Measurements from ENCODE around the gene ENPP3. TPM values are rescaled to one million over a fixed set of nuclear protein-coding genes. Genes with fewer than 3 reads are reported as not detected.

ENPP3 gene
- total and polyA plus RNA-seq, 10 of the 15 experiments (the other 5 are each of a cell fraction or from before 2014, with no cell fraction given): 0.01 TPM; not detected in 9

GRCh38 chr6:131724114-131724513 lies 87.0 kb downstream of the ENPP3 start:
- FAIRE-seq (no peak), DNase-seq (ENCODE audit: low read depth, low spot score) (no peak), ATAC-seq (no peak)
- in situ Hi-C loops (cut with MboI): no loop called here
- no peaks in the 10 kb centered on the region for H3K79me2 ChIP-seq (ENCODE audit: control insufficient read depth, insufficient read depth, low read length)
- intact Hi-C loops (cut with micrococcal nuclease; ENCODE audit: unreplicated experiment): no loop called here
- TF ChIP-seq ATF2 (IDR thresholded peaks at IDR 0.05; ENCODE audit: low read length): no peak
- no peak for TF ChIP-seq BACH1 (IDR thresholded peaks at IDR 0.05; ENCODE audit: borderline replicate concordance)
- no peak for TF ChIP-seq RELB (IDR thresholded peaks at IDR 0.05; ENCODE audit: low read depth)
- TF ChIP-seq ZBTB11 (CRISPR knock-in tag; IDR thresholded peaks at IDR 0.05): no peak
- TF ChIP-seq STAT3 (IDR thresholded peaks at IDR 0.05; ENCODE audit: low read depth, low read length): no peak
- TF ChIP-seq YY1 (IDR thresholded peaks at IDR 0.05; ENCODE audit: low read depth, low read length): no peak
- TF ChIP-seq RBBP5 (conservative IDR thresholded peaks at IDR 0.05): no peak
- no peaks in the 10 kb centered on the region for H3K4me1 ChIP-seq (ENCODE audit: control insufficient read depth, insufficient read depth, low read length)
- no peaks in the 10 kb centered on the region for H3K36me3 ChIP-seq (ENCODE audit: control insufficient read depth in 2 of 2, insufficient read depth in 2 of 2, low read length in 1 of 2)
- ChIA-PET RAD21 (ENCODE audit: unreplicated experiment) (no interaction called here), POLR2A (no interaction called here), SMC1A (ENCODE audit: uncharacterized antibody, unreplicated experiment) (no interaction called here), CTCF (no interaction called here)
- H3K27me3 ChIP-seq (replicated peaks in 1 of 2; ENCODE audit: control insufficient read depth in 2 of 2, insufficient read depth in 2 of 2, low read length in 1 of 2): no peaks in the 10 kb centered on the region
- H3K9me3 ChIP-seq (replicated peaks; ENCODE audit: control insufficient read depth, insufficient read depth, low read length): no peaks in the 10 kb centered on the region
- no TSS peak for BruUV-seq (replicated peaks)
- WGBS (ENCODE audit: insufficient coverage, insufficient replicate concordance, low lambda C conversion rate, missing lambda C conversion rate): 21% methylated on average over 2 of the region's 2 CpGs
- H2AFZ ChIP-seq (ENCODE audit: control insufficient read depth, low read depth, low read length): no peak overlapping the region
- H3K4me3 ChIP-seq: no peak overlapping the region
- no peak overlapping the region for H3K9ac ChIP-seq (ENCODE audit: control insufficient read depth, insufficient read depth, low read length)
- no peak overlapping the region for H3K27ac ChIP-seq (ENCODE audit: control insufficient read depth, insufficient read depth)
- no peak overlapping the region for H3K4me2 ChIP-seq (ENCODE audit: control insufficient read depth, insufficient read depth)
- no peaks in the 10 kb centered on the region for H4K20me1 ChIP-seq (ENCODE audit: control insufficient read depth, insufficient read depth)

Data from GM12878 (cell line).